Mesothelial cell of epicardium (in vitro differentiated cells): ENCODE results near the gene PPM1J. TPM values are rescaled to one million over a fixed set of nuclear protein-coding genes. Genes with fewer than 3 reads are reported as not detected.

ENCODE experiments used
- DNase-seq, 2 experiments: peaks; one replicate each; pipeline ENCODE4 v3.0.0; 2021; ENCODE audit warnings: low spot score in 2 of 2; ENCODE audit not compliant: unreplicated experiment in 2 of 2
- H3K27ac Mint-ChIP-seq: 2 replicates; pipeline ENCODE4 v1.8.0; 2021; ENCODE audit warnings: mixed read lengths
- H3K27me3 Mint-ChIP-seq: 2 replicates; pipeline ENCODE4 v1.8.0; 2021; ENCODE audit warnings: low read depth, mixed read lengths
- H3K36me3 Mint-ChIP-seq: 2 replicates; pipeline ENCODE4 v1.8.0; 2021; ENCODE audit warnings: mixed read lengths
- H3K4me1 Mint-ChIP-seq: 2 replicates; pipeline ENCODE4 v1.8.0; 2021; ENCODE audit warnings: mixed read lengths
- H3K4me3 Mint-ChIP-seq: 2 replicates; pipeline ENCODE4 v1.8.0; 2021; ENCODE audit warnings: mild to moderate bottlenecking, moderate library complexity, mixed read lengths
- H3K9me3 Mint-ChIP-seq: 2 replicates; pipeline ENCODE4 v1.8.0; 2021; ENCODE audit warnings: mixed read lengths
- total RNA-seq: library from RNA; stranded (reverse); gene quantifications from 3 replicates; pipeline ENCODE4 v1.2.1, GENCODE V29; 2021
- TF ChIP-seq, protein P1 (sequence below): fragments of 200-600 bp; sonication (generic); IDR thresholded peaks from one replicate; pipeline ENCODE4 v1.5.0; 2021; ENCODE audit warnings: antibody characterized with exemption; ENCODE audit not compliant: unreplicated experiment

PPM1J gene
- total RNA-seq, 1 donor from 2014 or later: 4.3 TPM

- no peak for DNase-seq
- Mint-ChIP-seq H3K36me3 (peaks cover 28% of the 10 kb centered on the region), H3K27ac (peak overlapping the region; percentile 76), H3K4me1 (peaks cover 24% of the 10 kb centered on the region), H3K4me3 (peak overlapping the region; percentile 14), H3K9me3 (no peaks in the 10 kb centered on the region), H3K27me3 (no peaks in the 10 kb centered on the region)
- TF ChIP-seq, protein P1, sequence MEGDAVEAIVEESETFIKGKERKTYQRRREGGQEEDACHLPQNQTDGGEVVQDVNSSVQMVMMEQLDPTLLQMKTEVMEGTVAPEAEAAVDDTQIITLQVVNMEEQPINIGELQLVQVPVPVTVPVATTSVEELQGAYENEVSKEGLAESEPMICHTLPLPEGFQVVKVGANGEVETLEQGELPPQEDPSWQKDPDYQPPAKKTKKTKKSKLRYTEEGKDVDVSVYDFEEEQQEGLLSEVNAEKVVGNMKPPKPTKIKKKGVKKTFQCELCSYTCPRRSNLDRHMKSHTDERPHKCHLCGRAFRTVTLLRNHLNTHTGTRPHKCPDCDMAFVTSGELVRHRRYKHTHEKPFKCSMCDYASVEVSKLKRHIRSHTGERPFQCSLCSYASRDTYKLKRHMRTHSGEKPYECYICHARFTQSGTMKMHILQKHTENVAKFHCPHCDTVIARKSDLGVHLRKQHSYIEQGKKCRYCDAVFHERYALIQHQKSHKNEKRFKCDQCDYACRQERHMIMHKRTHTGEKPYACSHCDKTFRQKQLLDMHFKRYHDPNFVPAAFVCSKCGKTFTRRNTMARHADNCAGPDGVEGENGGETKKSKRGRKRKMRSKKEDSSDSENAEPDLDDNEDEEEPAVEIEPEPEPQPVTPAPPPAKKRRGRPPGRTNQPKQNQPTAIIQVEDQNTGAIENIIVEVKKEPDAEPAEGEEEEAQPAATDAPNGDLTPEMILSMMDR: no peak
Observed at GRCh38 chr1:112688781-112689193, 26.3 kb downstream of the PPM1J start.

DNA sequence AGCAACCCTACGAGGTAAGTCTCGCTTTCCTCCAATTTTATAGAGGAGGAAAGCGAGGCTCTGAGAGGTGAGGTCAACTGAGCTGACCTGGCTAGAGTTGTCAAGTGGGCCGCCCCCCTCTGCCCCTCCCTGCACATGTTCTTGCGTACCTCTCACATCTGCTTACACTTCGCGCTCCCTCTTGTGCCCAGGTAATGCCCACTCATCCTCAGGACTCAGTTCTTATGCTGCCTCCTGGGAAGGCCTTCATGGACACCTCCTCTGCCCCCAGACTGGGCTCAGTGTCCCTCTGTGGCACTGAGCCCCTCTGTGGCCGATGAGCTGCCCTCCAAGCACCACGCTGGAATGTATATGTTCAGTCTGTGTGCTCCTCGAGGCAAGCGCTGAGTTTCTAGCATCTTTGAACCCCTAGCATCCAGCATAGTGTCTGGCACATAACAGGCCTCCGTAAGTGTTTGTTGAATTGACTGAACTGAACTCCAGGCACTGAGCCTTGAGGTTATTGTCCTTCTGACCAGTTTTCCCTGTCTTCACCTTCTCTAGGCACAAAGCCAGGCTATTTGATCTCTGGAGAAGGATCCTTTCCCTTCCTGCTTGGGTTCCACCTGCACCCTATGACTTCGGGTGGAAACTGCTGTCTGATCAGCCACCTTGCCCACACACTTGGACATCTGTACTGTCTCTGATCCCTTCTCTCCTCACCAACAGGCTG lies 27.2 kb downstream of the PPM1J start:
- peaks cover 24% of the 10 kb centered on the region for H3K4me1 Mint-ChIP-seq
- no peaks in the 10 kb centered on the region for H3K27me3 Mint-ChIP-seq
- H3K27ac Mint-ChIP-seq: peak overlapping the region; percentile 76
- no peak for DNase-seq
- TF ChIP-seq, protein P1: no peak
- H3K36me3 Mint-ChIP-seq: peaks cover 28% of the 10 kb centered on the region
- H3K4me3 Mint-ChIP-seq: peak overlapping the region; percentile 2
- H3K9me3 Mint-ChIP-seq: no peaks in the 10 kb centered on the region

- Mint-ChIP-seq H3K27ac (peak overlapping the region; percentile 76), H3K4me3 (no peak overlapping the region), H3K9me3 (no peaks in the 10 kb centered on the region), H3K4me1 (peaks cover 24% of the 10 kb centered on the region), H3K36me3 (peaks cover 25% of the 10 kb centered on the region), H3K27me3 (no peaks in the 10 kb centered on the region)
- no peak for DNase-seq
- TF ChIP-seq, protein P1: no peak
Observed at GRCh38 chr1:112687361-112687760, 27.8 kb downstream of the PPM1J start.

DNA sequence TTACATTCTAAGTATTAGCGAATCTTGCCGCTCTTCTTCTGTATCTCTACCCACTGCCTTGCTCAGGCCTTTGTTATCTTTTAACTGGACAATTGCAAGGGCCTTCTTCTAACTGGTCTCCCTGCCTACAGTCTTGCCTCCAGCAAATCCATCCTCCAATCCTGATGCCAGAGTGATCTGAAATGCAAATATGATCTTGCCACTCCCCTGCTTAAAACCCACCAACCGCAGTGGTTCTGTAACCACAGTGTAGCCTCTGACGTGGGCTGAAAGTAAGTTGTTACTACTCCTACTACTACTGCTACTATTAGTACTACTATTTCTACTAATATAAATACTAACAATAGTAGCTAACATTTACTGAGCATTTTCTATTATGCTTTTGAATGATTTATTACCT lies 28.3 kb downstream of the PPM1J start:
- DNase-seq: no peak
- Mint-ChIP-seq H3K4me1 (peaks cover 24% of the 10 kb centered on the region), H3K27ac (peak overlapping the region; percentile 65), H3K9me3 (no peaks in the 10 kb centered on the region), H3K27me3 (no peaks in the 10 kb centered on the region), H3K4me3 (no peak overlapping the region), H3K36me3 (peaks cover 21% of the 10 kb centered on the region)
- TF ChIP-seq, protein P1: no peak

DNA sequence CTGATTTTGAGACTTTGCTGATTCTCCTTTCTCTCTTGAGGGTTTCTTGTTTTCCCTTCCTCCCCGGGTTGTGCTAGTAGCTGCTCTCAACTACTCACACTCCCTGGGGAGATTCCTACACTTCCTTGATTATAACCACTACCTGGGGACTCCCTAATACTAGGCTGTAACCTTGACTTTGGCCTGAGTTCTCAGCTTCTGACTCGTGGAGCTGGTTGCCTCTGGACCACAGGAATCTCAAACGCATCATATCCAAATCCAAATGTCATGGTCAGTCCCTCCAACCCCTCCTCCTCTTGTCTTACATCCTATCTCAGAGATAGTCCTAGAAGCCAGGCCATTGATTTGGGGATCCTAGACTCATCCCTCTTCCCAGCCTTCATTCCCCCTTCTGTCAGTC lies 28.7 kb downstream of the PPM1J start:
- peak overlapping the region; percentile 65 for H3K27ac Mint-ChIP-seq
- no peak for DNase-seq
- H3K36me3 Mint-ChIP-seq: peaks cover 17% of the 10 kb centered on the region
- H3K9me3 Mint-ChIP-seq: no peaks in the 10 kb centered on the region
- H3K4me3 Mint-ChIP-seq: no peak overlapping the region
- peaks cover 24% of the 10 kb centered on the region for H3K4me1 Mint-ChIP-seq
- H3K27me3 Mint-ChIP-seq: no peaks in the 10 kb centered on the region
- TF ChIP-seq, protein P1: no peak
